ENCODE data around the gene TUFT1. TPM values are rescaled to one million over a fixed set of nuclear protein-coding genes. Genes with fewer than 3 reads are reported as not detected.
A peak's percentile ranks its signal among the peaks of the same experiment; 100 is the strongest.

Gene TUFT1
- total and polyA plus RNA-seq, 2 donors from 2014 or later = 8.9 to 12.9 TPM

- FAIRE-seq (no peak), DNase-seq (no peak)
- Histone ChIP-seq H3K9me3 (ENCODE audit: control insufficient read depth in 2 of 3, insufficient read depth in 1 of 3, low read length in 3 of 3) (no peaks in the 10 kb centered on the region), H3K4me1 (ENCODE audit: control insufficient read depth in 2 of 3, insufficient read depth in 2 of 3, low read depth in 1 of 3, low read length in 3 of 3) (peaks cover 0 to 13% (median 7%) of the 10 kb centered on the region in 3 donors), H3K4me3 (ENCODE audit: low read length in 3 of 3) (no peak overlapping the region), H3K27ac (ENCODE audit: low read depth in 2 of 2, low read length in 2 of 2) (peak overlapping the region; percentile 71), H3K9ac (ENCODE audit: low read length in 3 of 3) (no peak overlapping the region), H3K27me3 (ENCODE audit: control insufficient read depth, insufficient read depth, low read length) (no peaks in the 10 kb centered on the region), H3K36me3 (ENCODE audit: control insufficient read depth in 2 of 3, insufficient read depth in 3 of 3, low read length in 3 of 3) (no peaks in the 10 kb centered on the region)
- intact Hi-C loops (cut with DNase I) = no loop called here
- no peak for TF ChIP-seq CTCF (IDR thresholded peaks at IDR 0.05; ENCODE audit: borderline replicate concordance, extremely low read depth, insufficient read depth)
Measured at GRCh38 chr1:151546011-151546925, 6.2 kb downstream of the TUFT1 start.

- intact Hi-C loops (cut with DNase I) = no loop called here
- Histone ChIP-seq H3K9me3 (ENCODE audit: control insufficient read depth in 2 of 3, insufficient read depth in 1 of 3, low read length in 3 of 3) (no peaks in the 10 kb centered on the region), H3K36me3 (ENCODE audit: control insufficient read depth in 2 of 3, insufficient read depth in 3 of 3, low read length in 3 of 3) (no peaks in the 10 kb centered on the region), H3K27me3 (ENCODE audit: control insufficient read depth, insufficient read depth, low read length) (no peaks in the 10 kb centered on the region), H3K9ac (ENCODE audit: low read length in 3 of 3) (peak overlapping the region in 2 of 3 donors; percentile 3 to 17), H3K27ac (ENCODE audit: low read depth in 2 of 2, low read length in 2 of 2) (peak overlapping the region; percentile 85 to 92), H3K4me3 (ENCODE audit: low read length in 3 of 3) (no peak overlapping the region), H3K4me1 (ENCODE audit: control insufficient read depth in 2 of 3, insufficient read depth in 2 of 3, low read depth in 1 of 3, low read length in 3 of 3) (peaks cover 0 to 9% (median 7%) of the 10 kb centered on the region in 3 donors)
- FAIRE-seq (no peak), DNase-seq (peak in 4 of 5 donors; percentile 50 to 86 (median 74))
- TF ChIP-seq CTCF (IDR thresholded peaks at IDR 0.05; ENCODE audit: borderline replicate concordance, extremely low read depth, insufficient read depth) = no peak
Measured at GRCh38 chr1:151547119-151547899, 7.2 kb downstream of the TUFT1 start.

GRCh38 chr1:151547900-151548230, 7.8 kb downstream of the TUFT1 start:
- intact Hi-C loops (cut with DNase I) = no loop called here
- H3K9ac ChIP-seq (ENCODE audit: low read length in 3 of 3) = peak overlapping the region in 1 of 3 donors; percentile 3
- DNase-seq (no peak), FAIRE-seq (no peak)
- no peaks in the 10 kb centered on the region for H3K27me3 ChIP-seq (ENCODE audit: control insufficient read depth, insufficient read depth, low read length)
- no peaks in the 10 kb centered on the region for H3K36me3 ChIP-seq (ENCODE audit: control insufficient read depth in 2 of 3, insufficient read depth in 3 of 3, low read length in 3 of 3)
- no peaks in the 10 kb centered on the region for H3K9me3 ChIP-seq (ENCODE audit: control insufficient read depth in 2 of 3, insufficient read depth in 1 of 3, low read length in 3 of 3)
- H3K27ac ChIP-seq (ENCODE audit: low read depth in 2 of 2, low read length in 2 of 2) = peak overlapping the region; percentile 85 to 92
- no peak for TF ChIP-seq CTCF (IDR thresholded peaks at IDR 0.05; ENCODE audit: borderline replicate concordance, extremely low read depth, insufficient read depth)
- peaks cover 0 to 7% (median 6%) of the 10 kb centered on the region in 3 donors for H3K4me1 ChIP-seq (ENCODE audit: control insufficient read depth in 2 of 3, insufficient read depth in 2 of 3, low read depth in 1 of 3, low read length in 3 of 3)
- no peak overlapping the region for H3K4me3 ChIP-seq (ENCODE audit: low read length in 3 of 3)
